Loucy (cell line): Measurements from ENCODE around the gene EGR4.

Experiments used
- EZH2phosphoT487 ChIP-seq: fragments of 200-600 bp; IDR thresholded peaks from 2 replicates; pipeline ENCODE4 v1.6.1; 2018; ENCODE audit warnings: antibody characterized with exemption, mild to moderate bottlenecking, moderate library complexity, borderline replicate concordance
- TF ChIP-seq, protein P1 (sequence below): fragments of 200-600 bp; sonication (generic); conservative IDR thresholded peaks from 2 replicates; pipeline ENCODE4 v1.5.1; 2014; ENCODE audit warnings: mild to moderate bottlenecking, antibody characterized with exemption, low read length

GRCh38 chr2:73255907-73256617, 37.3 kb downstream of the EGR4 start:
- TF ChIP-seq, protein P1, sequence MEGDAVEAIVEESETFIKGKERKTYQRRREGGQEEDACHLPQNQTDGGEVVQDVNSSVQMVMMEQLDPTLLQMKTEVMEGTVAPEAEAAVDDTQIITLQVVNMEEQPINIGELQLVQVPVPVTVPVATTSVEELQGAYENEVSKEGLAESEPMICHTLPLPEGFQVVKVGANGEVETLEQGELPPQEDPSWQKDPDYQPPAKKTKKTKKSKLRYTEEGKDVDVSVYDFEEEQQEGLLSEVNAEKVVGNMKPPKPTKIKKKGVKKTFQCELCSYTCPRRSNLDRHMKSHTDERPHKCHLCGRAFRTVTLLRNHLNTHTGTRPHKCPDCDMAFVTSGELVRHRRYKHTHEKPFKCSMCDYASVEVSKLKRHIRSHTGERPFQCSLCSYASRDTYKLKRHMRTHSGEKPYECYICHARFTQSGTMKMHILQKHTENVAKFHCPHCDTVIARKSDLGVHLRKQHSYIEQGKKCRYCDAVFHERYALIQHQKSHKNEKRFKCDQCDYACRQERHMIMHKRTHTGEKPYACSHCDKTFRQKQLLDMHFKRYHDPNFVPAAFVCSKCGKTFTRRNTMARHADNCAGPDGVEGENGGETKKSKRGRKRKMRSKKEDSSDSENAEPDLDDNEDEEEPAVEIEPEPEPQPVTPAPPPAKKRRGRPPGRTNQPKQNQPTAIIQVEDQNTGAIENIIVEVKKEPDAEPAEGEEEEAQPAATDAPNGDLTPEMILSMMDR: no peak
- TF ChIP-seq EZH2phosphoT487: no peak
